Tibial nerve (tissue), 4 donors: ENCODE measurements around the gene TRIM32. TPM values are rescaled to one million over a fixed set of nuclear protein-coding genes. Genes with fewer than 3 reads are reported as not detected.

ENCODE experiments used
- DNase-seq, 2 donors: peaks; one replicate each; pipeline ENCODE4 v3.0.0-alpha.2; 2019; ENCODE audit warnings: low spot score in 2 of 2
- H3K27ac ChIP-seq, 4 donors: fragments of 200-600 bp; sonication (generic) in 3 of 4; one replicate each; pipeline ENCODE4 v1.5.1; 2017 to 2019; ENCODE audit warnings: mild to moderate bottlenecking in 1 of 4
- H3K27me3 ChIP-seq, 2 donors: fragments of 200-600 bp; sonication (generic) in 1 of 2; one replicate each; pipeline versions ENCODE4 v1.5.1 to v1.6.0; 2017 to 2019
- H3K36me3 ChIP-seq, 3 donors: fragments of 200-600 bp; sonication (generic); one replicate each; pipeline ENCODE4 v1.5.1; 2018 to 2019
- H3K4me1 ChIP-seq, 4 donors: fragments of 200-600 bp; sonication (generic) in 3 of 4; one replicate each; pipeline ENCODE4 v1.5.1; 2017 to 2019
- H3K4me3 ChIP-seq, 4 donors: fragments of 200-600 bp; sonication (generic) in 3 of 4; one replicate each; pipeline ENCODE4 v1.5.1; 2017 to 2019; ENCODE audit warnings: mild to moderate bottlenecking in 1 of 4, moderate library complexity in 1 of 4
- H3K9me3 ChIP-seq, 4 donors: fragments of 200-600 bp; sonication (generic) in 3 of 4; one replicate each; pipeline ENCODE4 v1.5.1; 2017 to 2019
- CTCF ChIP-seq, 5 experiments: fragments of 200-600 bp in 3 of 5; fragments of 450-650 bp in 2 of 5; sonication (generic) in 3 of 5; IDR thresholded peaks; one replicate each; pipeline ENCODE4 v1.5.1; 2016 to 2019; ENCODE audit warnings: antibody characterized with exemption in 5 of 5, mild to moderate bottlenecking in 3 of 5, moderate library complexity in 2 of 5
- EP300 ChIP-seq, 2 donors: sonication (generic); formaldehyde crosslinking; IDR thresholded peaks; one replicate each; pipeline ENCODE4 v1.6.1; 2017; ENCODE audit warnings: antibody characterized with exemption in 2 of 2, mild to moderate bottlenecking in 1 of 2
- POLR2A ChIP-seq, 2 donors: fragments of 450-650 bp; IDR thresholded peaks; one replicate each; pipeline ENCODE4 v1.6.1; 2017; ENCODE audit warnings: antibody characterized with exemption in 2 of 2, mild to moderate bottlenecking in 2 of 2, moderate library complexity in 2 of 2
- WGBS, 2 donors: methylation state at CpG; one replicate each; pipeline ENCODE4 v1.1.5; 2018; 5-methylcytosine and 5-hydroxymethylcytosine counted together
- total RNA-seq, 4 donors: library from RNA; depleted of rRNA; stranded (reverse); fragments of >200 nt; gene quantifications; one replicate each; pipeline ENCODE4 v1.1.0, GENCODE V29; 2016

The TRIM32 gene
- total RNA-seq, 4 donors from 2014 or later = 11.4 to 19.8 (median 15.9) TPM

- no peak overlapping the region for H3K4me3 ChIP-seq
- WGBS, 2 donors = 18% methylated on average over 16 of the region's 16 CpGs
- H3K4me1 ChIP-seq = no peaks in the 10 kb centered on the region
Observed at GRCh38 chr9:116737152-116737546, 50.0 kb downstream of the TRIM32 start.

GRCh38 chr9:116741086-116741740 lies 54.1 kb downstream of the TRIM32 start:
- H3K27me3 ChIP-seq = no peaks in the 10 kb centered on the region
- DNase-seq = no peak

More at GRCh38 chr9:116737152-116737546, 50.0 kb downstream of the TRIM32 start:
- DNase-seq = peak; percentile 58 to 62
- Histone ChIP-seq H3K36me3 (no peaks in the 10 kb centered on the region), H3K9me3 (no peaks in the 10 kb centered on the region), H3K27ac (no peak overlapping the region), H3K27me3 (no peaks in the 10 kb centered on the region)
- TF ChIP-seq POLR2A (IDR thresholded peaks at IDR 0.05) = no peak
- peak; percentile 61 to 70 (median 64) for TF ChIP-seq CTCF (IDR thresholded peaks at IDR 0.05)

GRCh38 chr9:116741742-116742141 lies 54.6 kb downstream of the TRIM32 start:
- TF ChIP-seq EP300 (IDR thresholded peaks at IDR 0.05) (no peak), CTCF (IDR thresholded peaks at IDR 0.05) (no peak), POLR2A (IDR thresholded peaks at IDR 0.05) (no peak)
- H3K4me1 ChIP-seq = no peaks in the 10 kb centered on the region
- 76 to 84% methylated on average over 2 of the region's 2 CpGs for WGBS, 2 donors

More at GRCh38 chr9:116741086-116741740, 54.1 kb downstream of the TRIM32 start:
- H3K27ac ChIP-seq = no peak overlapping the region
- no peaks in the 10 kb centered on the region for H3K4me1 ChIP-seq
- TF ChIP-seq CTCF (IDR thresholded peaks at IDR 0.05) = no peak
- TF ChIP-seq POLR2A (IDR thresholded peaks at IDR 0.05) = no peak
- no peak for TF ChIP-seq EP300 (IDR thresholded peaks at IDR 0.05)
- whole genome bisulfite sequencing, 2 donors = 71 to 73% methylated on average over 3 of the region's 3 CpGs
- no peak overlapping the region for H3K4me3 ChIP-seq
- H3K36me3 ChIP-seq = no peaks in the 10 kb centered on the region
- H3K9me3 ChIP-seq = no peaks in the 10 kb centered on the region

DNA sequence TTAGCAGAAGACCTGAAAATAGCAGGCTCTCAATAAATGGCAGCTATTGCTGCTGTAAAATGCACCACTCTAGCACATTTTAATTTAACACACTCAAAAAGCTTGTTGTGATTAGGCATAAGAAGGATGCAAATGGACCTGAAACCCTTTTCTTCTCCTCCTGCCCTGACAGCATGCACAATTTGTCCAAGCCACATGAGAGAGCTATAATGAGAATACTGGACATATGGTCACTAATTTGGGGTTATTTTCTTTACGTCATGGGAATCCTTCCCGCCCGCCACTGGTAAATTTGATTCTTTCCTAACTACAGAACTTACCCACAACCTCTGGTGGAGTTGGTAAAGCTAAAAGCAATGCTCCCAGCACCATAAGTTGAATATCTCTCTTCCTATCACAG lies 62.1 kb downstream of the TRIM32 start:
- no peaks in the 10 kb centered on the region for H3K9me3 ChIP-seq
- H3K36me3 ChIP-seq = no peaks in the 10 kb centered on the region
- no peaks in the 10 kb centered on the region for H3K27me3 ChIP-seq
- H3K4me1 ChIP-seq = no peaks in the 10 kb centered on the region
- H3K4me3 ChIP-seq = no peak overlapping the region
- no peak for DNase-seq
- 88 to 93% methylated on average over 3 of the region's 3 CpGs for WGBS, 2 donors
- TF ChIP-seq CTCF (IDR thresholded peaks at IDR 0.05) = no peak
- TF ChIP-seq POLR2A (IDR thresholded peaks at IDR 0.05) = no peak
- no peak for TF ChIP-seq EP300 (IDR thresholded peaks at IDR 0.05)
- no peak overlapping the region for H3K27ac ChIP-seq

More at GRCh38 chr9:116741742-116742141, 54.6 kb downstream of the TRIM32 start:
- H3K27ac ChIP-seq = no peak overlapping the region
- no peaks in the 10 kb centered on the region for H3K36me3 ChIP-seq
- no peak for DNase-seq
- no peak overlapping the region for H3K4me3 ChIP-seq
- H3K9me3 ChIP-seq = no peaks in the 10 kb centered on the region
- H3K27me3 ChIP-seq = no peaks in the 10 kb centered on the region

GRCh38 chr9:116749772-116750171 lies 62.7 kb downstream of the TRIM32 start:
- no peaks in the 10 kb centered on the region for H3K9me3 ChIP-seq
- 73 to 74% methylated on average over 2 of the region's 2 CpGs for WGBS, 2 donors
- H3K27me3 ChIP-seq = no peaks in the 10 kb centered on the region
- H3K4me1 ChIP-seq = no peaks in the 10 kb centered on the region
- H3K27ac ChIP-seq = no peak overlapping the region
- no peak for DNase-seq
- TF ChIP-seq EP300 (IDR thresholded peaks at IDR 0.05) = no peak
- TF ChIP-seq CTCF (IDR thresholded peaks at IDR 0.05) = no peak
- no peak for TF ChIP-seq POLR2A (IDR thresholded peaks at IDR 0.05)
- no peaks in the 10 kb centered on the region for H3K36me3 ChIP-seq
- no peak overlapping the region for H3K4me3 ChIP-seq
